K562 (cell line): ENCODE measurements around the gene RPS6KA2. TPM values are rescaled to one million over a fixed set of nuclear protein-coding genes. Genes with fewer than 3 reads are reported as not detected.

Source experiments
- BCOR ChIP-seq: fragments of 450-650 bp; IDR thresholded peaks from 2 replicates; pipeline ENCODE4 v1.6.1; 2016
- CCNT2 ChIP-seq: IDR thresholded peaks from 2 replicates; pipeline ENCODE4 v1.6.1; 2011; ENCODE audit warnings: borderline replicate concordance, low read depth, mild to moderate bottlenecking, moderate library complexity, mixed read lengths, low read length; ENCODE audit not compliant: insufficient read length; ENCODE audit errors: extremely low read depth
- FOXM1 ChIP-seq, 2 experiments: fragments of 450-650 bp in 1 of 2; sonication (generic) in 1 of 2; formaldehyde crosslinking in 1 of 2; IDR thresholded peaks; 2 replicates each; pipeline versions ENCODE4 v1.6.1 to v1.9.0; 2017 to 2022; ENCODE audit warnings: low read depth in 2 of 2, mild to moderate bottlenecking in 2 of 2, missing genetic modification reagents in 1 of 2, moderate library complexity in 1 of 2
- GTF2F1 ChIP-seq: IDR thresholded peaks from 2 replicates; pipeline ENCODE4 v1.6.1; 2011; ENCODE audit warnings: low read depth, low read length, improper control_type of control experiment
- HEY1 ChIP-seq: fragments of 250-450 bp; sonication (Bioruptor Pico); IDR thresholded peaks from 2 replicates; pipeline ENCODE4 v1.5.0; 2020; ENCODE audit warnings: mild to moderate bottlenecking, moderate library complexity, borderline replicate concordance
- MEIS2 ChIP-seq: fragments of 450-650 bp; IDR thresholded peaks from 2 replicates; pipeline ENCODE4 v1.6.1; 2014; ENCODE audit warnings: mild to moderate bottlenecking; ENCODE audit not compliant: partially characterized antibody
- MTA3 ChIP-seq: fragments of 450-650 bp; formaldehyde crosslinking; IDR thresholded peaks from 2 replicates; pipeline ENCODE4 v1.6.1; 2017; ENCODE audit warnings: mild to moderate bottlenecking, borderline replicate concordance
- PCBP1 ChIP-seq: fragments of 200-400 bp; formaldehyde crosslinking; IDR thresholded peaks from 2 replicates; pipeline ENCODE4 v1.6.1; 2018; ENCODE audit warnings: mild to moderate bottlenecking, low read depth, low read length; ENCODE audit not compliant: poor library complexity, severe bottlenecking
- RB1 ChIP-seq: fragments of 450-650 bp; IDR thresholded peaks from 2 replicates; pipeline ENCODE4 v1.6.1; 2017; ENCODE audit warnings: low read depth, mild to moderate bottlenecking
- RBM15 ChIP-seq: fragments of 200-400 bp; formaldehyde crosslinking; IDR thresholded peaks from 2 replicates; pipeline ENCODE4 v1.6.1; 2018; ENCODE audit warnings: mild to moderate bottlenecking, low read length, moderate library complexity; ENCODE audit not compliant: insufficient read depth
- SAFB2 ChIP-seq: fragments of 200-400 bp; formaldehyde crosslinking; IDR thresholded peaks from 2 replicates; pipeline ENCODE4 v1.6.1; 2018; ENCODE audit warnings: borderline replicate concordance, low read length, low read depth, moderate library complexity; ENCODE audit not compliant: severe bottlenecking
- SAP30 ChIP-seq: fragments of 200-600 bp; sonication (generic); IDR thresholded peaks from 2 replicates; pipeline ENCODE4 v1.6.1; 2012; ENCODE audit warnings: borderline replicate concordance, low read depth, mild to moderate bottlenecking, moderate library complexity, low read length, control low read depth, inconsistent platforms; ENCODE audit not compliant: insufficient read depth, poor library complexity, severe bottlenecking
- SIN3A ChIP-seq, 2 experiments: fragments of 150-350 bp in 1 of 2; IDR thresholded peaks; 2 replicates each; pipeline ENCODE4 v1.6.1; 2011 to 2016; ENCODE audit warnings: borderline replicate concordance in 2 of 2, low read depth in 2 of 2, low read length in 2 of 2, mild to moderate bottlenecking in 2 of 2, moderate library complexity in 2 of 2; ENCODE audit not compliant: control insufficient read depth in 1 of 2
- ZC3H8 ChIP-seq: fragments of 450-650 bp; IDR thresholded peaks from 2 replicates; pipeline ENCODE4 v1.6.1; 2017
- ZSCAN32 ChIP-seq: fragments of 450-650 bp; formaldehyde crosslinking; IDR thresholded peaks from 2 replicates; pipeline ENCODE4 v1.4.0; 2020; ENCODE audit warnings: mild to moderate bottlenecking, moderate library complexity
- polyA plus RNA-seq, 8 experiments: library from polyadenylated mRNA; depleted of rRNA in 4 of 8; stranded (reverse) in 5 of 8; unstranded in 3 of 8; fragments of >200 nt; fragmentation: Nextera tagmentation in 2 of 8; fragmentation: Illumina TruSeq in 1 of 8; extraction: Ambion mirVana in 2 of 8; extraction: Trizol in 1 of 8; gene quantifications; 2 replicates each; pipeline versions ENCODE4 v1.2.1 to v1.2.3, GENCODE V29; 2011 to 2014; ENCODE audit warnings: inconsistent platforms in 1 of 8, missing spikeins in 1 of 8
- total RNA-seq, 7 experiments: library from RNA; depleted of rRNA in 6 of 7; stranded (reverse); fragments of >200 nt in 6 of 7; fragmentation: Illumina TruSeq in 2 of 7; extraction: Trizol in 2 of 7; gene quantifications; 2 replicates each; pipeline versions ENCODE4 v1.2.1 to v1.2.3, GENCODE V29; 2011 to 2021; ENCODE audit warnings: low replicate concordance in 1 of 7
- TF ChIP-seq, protein P1 (sequence below): fragments of 450-650 bp; formaldehyde crosslinking; IDR thresholded peaks from 2 replicates; pipeline ENCODE4 v1.4.0; 2022; ENCODE audit warnings: mild to moderate bottlenecking, moderate library complexity
- TF ChIP-seq, protein P2 (sequence below): sonication (generic); formaldehyde crosslinking; IDR thresholded peaks from 2 replicates; pipeline ENCODE4 v1.8.1; 2023; ENCODE audit warnings: mild to moderate bottlenecking, missing genetic modification reagents
- TF ChIP-seq, protein P3 (sequence below): IDR thresholded peaks from 2 replicates; pipeline ENCODE4 v1.6.1; 2014; ENCODE audit warnings: antibody characterized with exemption
- TF ChIP-seq, protein P4 (sequence below): fragments of 450-650 bp; IDR thresholded peaks from 2 replicates; pipeline ENCODE4 v1.6.1; 2016; ENCODE audit warnings: mild to moderate bottlenecking

RPS6KA2 gene
- total and polyA plus RNA-seq, 9 of the 15 experiments (the other 6 are each of a cell fraction or from before 2014, with no cell fraction given) = 0.29 to 1.00 (median 0.53) TPM

DNA sequence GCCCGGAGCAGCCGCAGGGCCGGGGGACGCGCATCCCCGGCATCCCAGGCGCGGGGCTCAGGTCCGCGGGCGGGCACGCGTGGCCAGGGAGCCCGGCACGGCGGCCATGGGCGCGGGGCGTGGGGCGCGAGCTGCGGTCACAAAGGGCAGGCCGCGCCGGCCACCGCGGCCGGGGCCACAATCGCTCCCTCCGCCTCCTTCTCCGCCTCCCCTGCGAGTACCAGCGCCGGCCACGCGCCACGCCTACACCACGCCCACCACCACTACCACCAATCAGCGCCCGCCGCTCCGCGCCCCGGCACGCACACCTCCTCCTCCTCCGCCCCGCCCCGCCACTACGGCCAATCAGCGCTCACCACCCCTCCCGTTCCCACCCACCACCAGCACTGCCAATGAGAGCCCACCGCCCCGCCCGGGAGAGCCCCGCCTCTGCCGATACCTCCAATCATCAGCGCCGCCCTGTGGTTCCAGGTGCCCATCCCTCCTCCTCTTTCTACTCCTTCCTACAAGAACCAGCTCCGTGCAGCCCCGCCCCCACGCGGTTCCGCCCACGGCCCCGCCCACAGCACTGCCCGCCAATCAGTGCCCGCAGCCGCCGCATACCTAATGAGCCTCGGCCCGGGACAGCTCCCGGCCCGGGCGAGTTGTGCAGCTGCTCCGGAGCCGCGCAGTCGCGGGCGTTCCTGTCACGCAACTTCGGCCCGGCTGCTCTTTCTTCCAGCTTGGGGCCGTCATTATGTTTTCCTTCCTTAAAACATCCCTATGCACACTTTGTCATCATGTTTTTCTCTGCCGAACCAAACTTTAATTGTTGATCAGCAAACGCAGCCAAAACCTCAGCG, at the start of gene RPS6KA2 (continued):
- TF ChIP-seq SIN3A (IDR thresholded peaks at IDR 0.05; ENCODE audit: borderline replicate concordance in 2 of 2, control insufficient read depth in 1 of 2, low read depth in 2 of 2, low read length in 2 of 2) (no peak), MEIS2 (peak; percentile 21), PCBP1 (peak; percentile 28), FOXM1 (IDR thresholded peaks at IDR 0.05; ENCODE audit: low read depth) (no peak), FOXM1 (CRISPR knock-in tag; IDR thresholded peaks at IDR 0.05; ENCODE audit: low read depth) (no peak), HEY1 (CRISPR knock-in tag) (no peak), ZC3H8 (no peak), SAFB2 (no peak), CCNT2 (peak; percentile 60), RBM15 (no peak), SAP30 (no peak), MTA3 (no peak), GTF2F1 (no peak), RB1 (peak; percentile 56; the same call in 1 of the 2 replicates), ZSCAN32 (CRISPR knock-in tag) (no peak), BCOR (no peak)
- TF ChIP-seq, protein P1, sequence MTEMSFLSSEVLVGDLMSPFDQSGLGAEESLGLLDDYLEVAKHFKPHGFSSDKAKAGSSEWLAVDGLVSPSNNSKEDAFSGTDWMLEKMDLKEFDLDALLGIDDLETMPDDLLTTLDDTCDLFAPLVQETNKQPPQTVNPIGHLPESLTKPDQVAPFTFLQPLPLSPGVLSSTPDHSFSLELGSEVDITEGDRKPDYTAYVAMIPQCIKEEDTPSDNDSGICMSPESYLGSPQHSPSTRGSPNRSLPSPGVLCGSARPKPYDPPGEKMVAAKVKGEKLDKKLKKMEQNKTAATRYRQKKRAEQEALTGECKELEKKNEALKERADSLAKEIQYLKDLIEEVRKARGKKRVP = no peak
- TF ChIP-seq, protein P2, sequence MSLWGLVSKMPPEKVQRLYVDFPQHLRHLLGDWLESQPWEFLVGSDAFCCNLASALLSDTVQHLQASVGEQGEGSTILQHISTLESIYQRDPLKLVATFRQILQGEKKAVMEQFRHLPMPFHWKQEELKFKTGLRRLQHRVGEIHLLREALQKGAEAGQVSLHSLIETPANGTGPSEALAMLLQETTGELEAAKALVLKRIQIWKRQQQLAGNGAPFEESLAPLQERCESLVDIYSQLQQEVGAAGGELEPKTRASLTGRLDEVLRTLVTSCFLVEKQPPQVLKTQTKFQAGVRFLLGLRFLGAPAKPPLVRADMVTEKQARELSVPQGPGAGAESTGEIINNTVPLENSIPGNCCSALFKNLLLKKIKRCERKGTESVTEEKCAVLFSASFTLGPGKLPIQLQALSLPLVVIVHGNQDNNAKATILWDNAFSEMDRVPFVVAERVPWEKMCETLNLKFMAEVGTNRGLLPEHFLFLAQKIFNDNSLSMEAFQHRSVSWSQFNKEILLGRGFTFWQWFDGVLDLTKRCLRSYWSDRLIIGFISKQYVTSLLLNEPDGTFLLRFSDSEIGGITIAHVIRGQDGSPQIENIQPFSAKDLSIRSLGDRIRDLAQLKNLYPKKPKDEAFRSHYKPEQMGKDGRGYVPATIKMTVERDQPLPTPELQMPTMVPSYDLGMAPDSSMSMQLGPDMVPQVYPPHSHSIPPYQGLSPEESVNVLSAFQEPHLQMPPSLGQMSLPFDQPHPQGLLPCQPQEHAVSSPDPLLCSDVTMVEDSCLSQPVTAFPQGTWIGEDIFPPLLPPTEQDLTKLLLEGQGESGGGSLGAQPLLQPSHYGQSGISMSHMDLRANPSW (CRISPR knock-in tag) = no peak
- TF ChIP-seq, protein P3, sequence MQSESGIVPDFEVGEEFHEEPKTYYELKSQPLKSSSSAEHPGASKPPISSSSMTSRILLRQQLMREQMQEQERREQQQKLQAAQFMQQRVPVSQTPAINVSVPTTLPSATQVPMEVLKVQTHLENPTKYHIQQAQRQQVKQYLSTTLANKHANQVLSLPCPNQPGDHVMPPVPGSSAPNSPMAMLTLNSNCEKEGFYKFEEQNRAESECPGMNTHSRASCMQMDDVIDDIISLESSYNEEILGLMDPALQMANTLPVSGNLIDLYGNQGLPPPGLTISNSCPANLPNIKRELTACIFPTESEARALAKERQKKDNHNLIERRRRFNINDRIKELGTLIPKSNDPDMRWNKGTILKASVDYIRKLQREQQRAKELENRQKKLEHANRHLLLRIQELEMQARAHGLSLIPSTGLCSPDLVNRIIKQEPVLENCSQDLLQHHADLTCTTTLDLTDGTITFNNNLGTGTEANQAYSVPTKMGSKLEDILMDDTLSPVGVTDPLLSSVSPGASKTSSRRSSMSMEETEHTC = no peak
- TF ChIP-seq, protein P4, sequence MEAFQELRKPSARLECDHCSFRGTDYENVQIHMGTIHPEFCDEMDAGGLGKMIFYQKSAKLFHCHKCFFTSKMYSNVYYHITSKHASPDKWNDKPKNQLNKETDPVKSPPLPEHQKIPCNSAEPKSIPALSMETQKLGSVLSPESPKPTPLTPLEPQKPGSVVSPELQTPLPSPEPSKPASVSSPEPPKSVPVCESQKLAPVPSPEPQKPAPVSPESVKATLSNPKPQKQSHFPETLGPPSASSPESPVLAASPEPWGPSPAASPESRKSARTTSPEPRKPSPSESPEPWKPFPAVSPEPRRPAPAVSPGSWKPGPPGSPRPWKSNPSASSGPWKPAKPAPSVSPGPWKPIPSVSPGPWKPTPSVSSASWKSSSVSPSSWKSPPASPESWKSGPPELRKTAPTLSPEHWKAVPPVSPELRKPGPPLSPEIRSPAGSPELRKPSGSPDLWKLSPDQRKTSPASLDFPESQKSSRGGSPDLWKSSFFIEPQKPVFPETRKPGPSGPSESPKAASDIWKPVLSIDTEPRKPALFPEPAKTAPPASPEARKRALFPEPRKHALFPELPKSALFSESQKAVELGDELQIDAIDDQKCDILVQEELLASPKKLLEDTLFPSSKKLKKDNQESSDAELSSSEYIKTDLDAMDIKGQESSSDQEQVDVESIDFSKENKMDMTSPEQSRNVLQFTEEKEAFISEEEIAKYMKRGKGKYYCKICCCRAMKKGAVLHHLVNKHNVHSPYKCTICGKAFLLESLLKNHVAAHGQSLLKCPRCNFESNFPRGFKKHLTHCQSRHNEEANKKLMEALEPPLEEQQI = no peak
